ENCODE measurements around the gene PHLDB1. TPM values are rescaled to one million over a fixed set of nuclear protein-coding genes. Genes with fewer than 3 reads are reported as not detected.

The PHLDB1 gene
- total RNA-seq, 1 donor from 2014 or later: 120 TPM

GRCh38 chr11:118614511-118614910 is 7.1 kb downstream of the PHLDB1 start:
- no peaks in the 10 kb centered on the region for H3K9me3 Mint-ChIP-seq
- H3K4me3 Mint-ChIP-seq: peak overlapping the region; percentile 66
- no peak for DNase-seq (ENCODE audit: low read depth, low spot score)
- H3K27me3 Mint-ChIP-seq (ENCODE audit: low read depth): peaks cover 19% of the 10 kb centered on the region
- peaks cover 3% of the 10 kb centered on the region for H3K36me3 Mint-ChIP-seq (ENCODE audit: low read depth)
- no peak overlapping the region for H3K27ac Mint-ChIP-seq (ENCODE audit: unreplicated experiment)
- TF ChIP-seq, protein P1, sequence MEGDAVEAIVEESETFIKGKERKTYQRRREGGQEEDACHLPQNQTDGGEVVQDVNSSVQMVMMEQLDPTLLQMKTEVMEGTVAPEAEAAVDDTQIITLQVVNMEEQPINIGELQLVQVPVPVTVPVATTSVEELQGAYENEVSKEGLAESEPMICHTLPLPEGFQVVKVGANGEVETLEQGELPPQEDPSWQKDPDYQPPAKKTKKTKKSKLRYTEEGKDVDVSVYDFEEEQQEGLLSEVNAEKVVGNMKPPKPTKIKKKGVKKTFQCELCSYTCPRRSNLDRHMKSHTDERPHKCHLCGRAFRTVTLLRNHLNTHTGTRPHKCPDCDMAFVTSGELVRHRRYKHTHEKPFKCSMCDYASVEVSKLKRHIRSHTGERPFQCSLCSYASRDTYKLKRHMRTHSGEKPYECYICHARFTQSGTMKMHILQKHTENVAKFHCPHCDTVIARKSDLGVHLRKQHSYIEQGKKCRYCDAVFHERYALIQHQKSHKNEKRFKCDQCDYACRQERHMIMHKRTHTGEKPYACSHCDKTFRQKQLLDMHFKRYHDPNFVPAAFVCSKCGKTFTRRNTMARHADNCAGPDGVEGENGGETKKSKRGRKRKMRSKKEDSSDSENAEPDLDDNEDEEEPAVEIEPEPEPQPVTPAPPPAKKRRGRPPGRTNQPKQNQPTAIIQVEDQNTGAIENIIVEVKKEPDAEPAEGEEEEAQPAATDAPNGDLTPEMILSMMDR (conservative IDR thresholded peaks at IDR 0.05): no peak
- peaks cover 71% of the 10 kb centered on the region for H3K4me1 Mint-ChIP-seq

DNA sequence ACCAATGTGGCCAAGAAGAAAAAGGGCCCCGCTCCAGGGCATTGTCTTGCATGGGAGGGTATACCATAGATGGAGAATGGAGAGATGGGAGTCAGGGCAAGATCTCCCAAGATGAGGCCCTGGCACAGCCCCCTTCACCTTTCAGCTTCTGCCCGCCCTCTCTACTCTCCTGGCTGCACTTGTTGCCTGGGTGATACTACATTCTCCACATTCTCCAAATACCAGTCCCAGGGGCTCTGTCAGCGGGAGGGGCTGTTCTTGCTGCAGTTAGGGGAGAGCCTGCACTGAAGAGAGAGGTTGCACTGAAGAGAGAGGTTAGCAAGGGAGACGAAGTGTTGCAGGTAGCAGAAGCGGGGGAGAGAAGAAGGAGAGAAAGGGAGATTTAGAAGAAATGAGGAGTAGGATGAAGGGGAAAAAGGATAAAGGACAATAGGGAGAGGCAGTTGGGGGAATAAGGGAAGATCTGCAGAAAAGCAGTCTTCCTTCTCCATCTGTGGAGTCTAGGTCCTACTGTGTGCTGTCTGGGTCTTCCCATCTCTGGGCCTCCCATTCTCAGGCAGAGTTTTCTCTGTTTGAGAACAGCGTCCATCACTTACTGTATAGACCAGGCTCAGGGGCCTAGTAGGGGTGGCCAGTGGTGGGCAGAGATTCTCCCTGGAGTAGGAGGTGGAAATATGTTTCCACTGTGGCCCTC is 8.0 kb downstream of the PHLDB1 start:
- Mint-ChIP-seq H3K4me3 (peak overlapping the region; percentile 66), H3K36me3 (ENCODE audit: low read depth) (peaks cover 3% of the 10 kb centered on the region), H3K4me1 (peaks cover 75% of the 10 kb centered on the region), H3K27me3 (ENCODE audit: low read depth) (peaks cover 12% of the 10 kb centered on the region), H3K9me3 (no peaks in the 10 kb centered on the region), H3K27ac (ENCODE audit: unreplicated experiment) (peak overlapping the region; percentile 39)
- DNase-seq (ENCODE audit: low read depth, low spot score): no peak
- TF ChIP-seq, protein P1 (conservative IDR thresholded peaks at IDR 0.05): no peak

DNA sequence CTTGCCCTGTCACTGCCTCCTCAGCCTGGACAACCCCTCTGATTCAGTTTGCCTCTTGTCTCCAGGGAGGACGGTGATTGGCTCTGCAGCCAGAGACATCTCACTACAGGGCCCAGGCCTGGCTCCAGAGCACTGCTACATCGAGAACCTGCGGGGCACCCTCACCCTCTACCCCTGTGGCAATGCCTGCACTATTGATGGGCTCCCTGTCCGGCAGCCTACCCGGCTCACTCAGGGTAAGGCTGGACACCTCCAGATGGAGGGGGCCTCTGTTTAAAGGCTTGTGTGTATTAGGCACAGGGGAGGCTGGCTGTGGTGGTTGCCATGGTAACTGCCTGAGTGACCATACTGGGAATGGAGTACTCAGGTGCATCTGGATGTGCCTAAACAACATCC is 8.6 kb downstream of the PHLDB1 start:
- peak overlapping the region; percentile 87 for H3K27ac Mint-ChIP-seq (ENCODE audit: unreplicated experiment)
- no peaks in the 10 kb centered on the region for H3K9me3 Mint-ChIP-seq
- TF ChIP-seq, protein P1 (conservative IDR thresholded peaks at IDR 0.05): no peak
- no peak for DNase-seq (ENCODE audit: low read depth, low spot score)
- peaks cover 11% of the 10 kb centered on the region for H3K27me3 Mint-ChIP-seq (ENCODE audit: low read depth)
- peaks cover 3% of the 10 kb centered on the region for H3K36me3 Mint-ChIP-seq (ENCODE audit: low read depth)
- H3K4me3 Mint-ChIP-seq: peak overlapping the region; percentile 62
- H3K4me1 Mint-ChIP-seq: peaks cover 80% of the 10 kb centered on the region

DNA sequence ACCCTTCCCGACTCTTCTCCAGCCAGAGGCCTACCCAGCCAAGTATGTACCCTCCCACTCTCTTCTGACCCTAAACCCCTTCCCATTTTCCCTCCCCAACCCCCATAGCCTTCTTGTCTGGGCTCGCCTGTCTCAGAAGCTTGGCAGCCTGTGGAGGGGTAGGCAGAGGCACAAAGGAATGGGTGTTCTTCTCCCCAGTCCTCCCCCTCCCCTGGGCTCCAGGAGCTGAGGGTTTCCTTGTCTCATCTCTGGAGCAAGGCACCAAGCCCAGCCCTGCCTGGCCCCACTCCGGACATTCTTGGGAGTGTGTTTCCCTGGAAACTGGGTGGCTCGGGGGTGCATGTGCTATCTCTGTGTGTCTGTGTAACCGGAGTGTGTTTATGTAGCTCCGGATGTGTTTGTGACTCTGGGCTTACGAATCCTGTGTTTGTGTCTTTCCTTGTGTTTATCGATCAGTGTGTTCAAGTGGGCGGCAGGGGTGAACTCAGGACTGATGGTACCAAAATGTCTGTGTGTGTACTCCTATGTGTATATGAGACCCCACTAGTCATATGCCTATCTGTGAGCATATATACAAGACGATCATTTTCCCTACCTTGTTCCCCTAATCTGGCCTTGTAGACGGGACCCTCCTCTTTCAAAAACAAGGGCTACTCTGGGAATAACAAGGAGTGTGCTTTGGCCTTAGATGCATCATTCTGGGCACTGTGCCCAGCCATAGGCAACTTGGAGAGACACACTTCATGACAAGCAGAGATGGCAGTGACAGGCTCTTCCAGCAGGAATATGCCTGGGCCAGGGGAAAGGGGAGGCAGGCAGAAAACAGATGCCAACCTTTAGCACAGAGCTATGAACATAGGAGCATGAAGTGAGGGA is 10.9 kb downstream of the PHLDB1 start:
- H3K9me3 Mint-ChIP-seq: no peaks in the 10 kb centered on the region
- TF ChIP-seq, protein P1 (conservative IDR thresholded peaks at IDR 0.05): no peak
- H3K36me3 Mint-ChIP-seq (ENCODE audit: low read depth): peaks cover 3% of the 10 kb centered on the region
- H3K27me3 Mint-ChIP-seq (ENCODE audit: low read depth): no peaks in the 10 kb centered on the region
- peak; percentile 60 for DNase-seq (ENCODE audit: low read depth, low spot score)
- peak overlapping the region; percentile 83 for H3K4me3 Mint-ChIP-seq
- H3K4me1 Mint-ChIP-seq: peaks cover 84% of the 10 kb centered on the region
- peak overlapping the region; percentile 87 for H3K27ac Mint-ChIP-seq (ENCODE audit: unreplicated experiment)

- Mint-ChIP-seq H3K4me3 (peak overlapping the region; percentile 83), H3K27ac (ENCODE audit: unreplicated experiment) (no peak overlapping the region), H3K9me3 (no peaks in the 10 kb centered on the region), H3K4me1 (peaks cover 86% of the 10 kb centered on the region), H3K36me3 (ENCODE audit: low read depth) (peaks cover 6% of the 10 kb centered on the region), H3K27me3 (ENCODE audit: low read depth) (no peaks in the 10 kb centered on the region)
- TF ChIP-seq, protein P1 (conservative IDR thresholded peaks at IDR 0.05): no peak
- no peak for DNase-seq (ENCODE audit: low read depth, low spot score)
Measured at GRCh38 chr11:118618991-118619375, 11.6 kb downstream of the PHLDB1 start.

Measured in neural crest cell (in vitro differentiated cells).